Lung (tissue), 12 donors: ENCODE data around the gene SAXO2. TPM values are rescaled to one million over a fixed set of nuclear protein-coding genes. Genes with fewer than 3 reads are reported as not detected.

ENCODE experiments used
- ATAC-seq: fragments of 200-7000 bp; cut with Tn5 transposase; one replicate; pipeline ENCODE4 v1.9.1; 2020; ENCODE audit warnings: moderate number of reproducible peaks; ENCODE audit not compliant: insufficient read depth, low FRiP score
- DNase-seq, 3 donors: peaks; one replicate each; pipeline ENCODE4 v3.0.0-alpha.2; 2013 to 2017
- H3K27ac ChIP-seq, 2 donors: one replicate each; pipeline ENCODE4 v1.5.1; 2013; ENCODE audit warnings: mild to moderate bottlenecking in 2 of 2, moderate library complexity in 2 of 2, control low read depth in 1 of 2, inconsistent platforms in 1 of 2, low read depth in 1 of 2, low read length in 1 of 2
- H3K27me3 ChIP-seq, 3 donors: one replicate each; pipeline ENCODE4 v1.5.1; 2013; ENCODE audit warnings: low read length in 2 of 3; ENCODE audit not compliant: control insufficient read depth in 3 of 3, insufficient read depth in 3 of 3
- H3K36me3 ChIP-seq, 4 donors: one replicate each; pipeline ENCODE4 v1.5.1; 2013; ENCODE audit warnings: low read length in 4 of 4, mild to moderate bottlenecking in 1 of 4, moderate library complexity in 1 of 4; ENCODE audit not compliant: control insufficient read depth in 4 of 4, insufficient read depth in 4 of 4
- H3K4me1 ChIP-seq, 5 donors: one replicate each; pipeline ENCODE4 v1.5.1; 2013; ENCODE audit warnings: low read length in 5 of 5, mild to moderate bottlenecking in 2 of 5, moderate library complexity in 1 of 5; ENCODE audit not compliant: control insufficient read depth in 5 of 5, insufficient read depth in 5 of 5
- H3K4me3 ChIP-seq: one replicate; pipeline ENCODE4 v1.5.1; 2013; ENCODE audit warnings: mild to moderate bottlenecking, control low read depth, moderate library complexity
- H3K9ac ChIP-seq, 2 donors: one replicate each; pipeline ENCODE4 v1.5.1; 2013; ENCODE audit warnings: low read length in 2 of 2, control low read depth in 1 of 2; ENCODE audit not compliant: insufficient read depth in 1 of 2
- H3K9me3 ChIP-seq, 4 donors: one replicate each; pipeline ENCODE4 v1.5.1; 2013; ENCODE audit warnings: low read length in 3 of 4, mild to moderate bottlenecking in 1 of 4, moderate library complexity in 1 of 4; ENCODE audit not compliant: control insufficient read depth in 4 of 4, insufficient read depth in 3 of 4
- CTCF ChIP-seq: IDR thresholded peaks from 2 replicates; pipeline ENCODE4 v1.5.1; 2012; ENCODE audit warnings: mild to moderate bottlenecking; ENCODE audit errors: control extremely low read depth, extremely low read depth
- WGBS, 2 donors: extraction: QIAGEN DNeasy Blood & Tissue Kit; methylation state at CpG; one replicate each; pipeline ENCODE4 v1.1.7; 2013; 5-methylcytosine and 5-hydroxymethylcytosine counted together
- polyA plus RNA-seq, 2 donors: library from polyadenylated mRNA; stranded (reverse); fragments of 200-250 nt; gene quantifications; one replicate each; pipeline ENCODE4 v1.2.1, GENCODE V29; 2013
- total RNA-seq, 2 donors: library from RNA; depleted of rRNA in 1 of 2; stranded (reverse); fragments of >200 nt in 1 of 2; gene quantifications; one replicate each; pipeline ENCODE4 v1.2.1, GENCODE V29; 2014 to 2021
- donor health status: control.
- donor health status: control.
- donor health status: Bipolar disorder and iron deficiency.
- donor health status: healthy.
- donor health status: DM: yes; HTN: yes; CAD: no.

The SAXO2 gene
- total and polyA plus RNA-seq, 4 donors = 5.9 to 54.0 (median 29.6) TPM

- 76 to 88% methylated on average over 3 of the region's 3 CpGs for WGBS, 2 donors
- no peak for ATAC-seq
- H3K4me1 ChIP-seq = no peaks in the 10 kb centered on the region
These were observed 38.8 kb downstream of the SAXO2 start for GRCh38 chr15:82301296-82302016.

GRCh38 chr15:82303956-82304777 lies 41.5 kb downstream of the SAXO2 start:
- H3K27me3 ChIP-seq = no peaks in the 10 kb centered on the region
- H3K4me1 ChIP-seq = no peaks in the 10 kb centered on the region
- H3K36me3 ChIP-seq = no peaks in the 10 kb centered on the region
- H3K9ac ChIP-seq = no peak overlapping the region
- H3K9me3 ChIP-seq = no peaks in the 10 kb centered on the region
- ATAC-seq (no peak), DNase-seq (no peak)
- WGBS, 2 donors = 94 to 96% methylated on average over 12 of the region's 12 CpGs
- H3K27ac ChIP-seq = no peak overlapping the region
- no peak for TF ChIP-seq CTCF
- H3K4me3 ChIP-seq = no peak overlapping the region

More at GRCh38 chr15:82301296-82302016, 38.8 kb downstream of the SAXO2 start:
- no peak for TF ChIP-seq CTCF
- H3K27me3 ChIP-seq = peaks cover 0 to 4% (median 0%) of the 10 kb centered on the region in 3 donors
- H3K27ac ChIP-seq = no peak overlapping the region
- no peak overlapping the region for H3K4me3 ChIP-seq
- no peak for DNase-seq
- H3K9ac ChIP-seq = no peak overlapping the region
- H3K9me3 ChIP-seq = no peaks in the 10 kb centered on the region
- H3K36me3 ChIP-seq = no peaks in the 10 kb centered on the region

- H3K9me3 ChIP-seq = no peaks in the 10 kb centered on the region
- DNase-seq (no peak), ATAC-seq (no peak)
- H3K4me1 ChIP-seq = no peaks in the 10 kb centered on the region
- no peak for TF ChIP-seq CTCF
- H3K36me3 ChIP-seq = no peaks in the 10 kb centered on the region
- 88 to 98% methylated on average over 4 of the region's 4 CpGs for WGBS, 2 donors
- H3K27ac ChIP-seq = no peak overlapping the region
- H3K4me3 ChIP-seq = no peak overlapping the region
- H3K9ac ChIP-seq = no peak overlapping the region
- no peaks in the 10 kb centered on the region for H3K27me3 ChIP-seq
These were observed 42.1 kb downstream of the SAXO2 start for GRCh38 chr15:82304778-82305090.
